Esophagus muscularis mucosa (tissue), 4 donors: ENCODE measurements around the gene METTL25B. TPM values are rescaled to one million over a fixed set of nuclear protein-coding genes. Genes with fewer than 3 reads are reported as not detected.

Source experiments
- DNase-seq: peaks from one replicate; pipeline ENCODE4 v3.0.0-alpha.2; 2017; ENCODE audit errors: extremely low spot score
- H3K27ac ChIP-seq, 4 donors: fragments of 200-600 bp; sonication (generic); replicated peaks in 1 of 4; 1 replicate in 3 of 4; 2 replicates in 1 of 4; pipeline ENCODE4 v1.5.1; 2016 to 2019; ENCODE audit warnings: mild to moderate bottlenecking in 1 of 4
- H3K27me3 ChIP-seq, 4 donors: fragments of 200-600 bp; sonication (generic); one replicate each; pipeline versions ENCODE4 v1.5.1 to v1.6.0; 2016 to 2019
- H3K36me3 ChIP-seq, 4 donors: fragments of 200-600 bp; sonication (generic); one replicate each; pipeline ENCODE4 v1.5.1; 2016 to 2019
- H3K4me1 ChIP-seq, 4 donors: fragments of 200-600 bp; sonication (generic); one replicate each; pipeline ENCODE4 v1.5.1; 2016 to 2019
- H3K4me3 ChIP-seq, 4 donors: fragments of 200-600 bp; sonication (generic); 1 replicate in 2 of 4; 2 replicates in 2 of 4; pipeline ENCODE4 v1.5.1; 2016 to 2019; ENCODE audit warnings: mild to moderate bottlenecking in 4 of 4, moderate library complexity in 1 of 4
- H3K9me3 ChIP-seq, 4 donors: fragments of 200-600 bp; sonication (generic); 1 replicate in 3 of 4; 2 replicates in 1 of 4; pipeline ENCODE4 v1.5.1; 2016 to 2019
- EP300 ChIP-seq: sonication (generic); formaldehyde crosslinking; IDR thresholded peaks from one replicate; pipeline ENCODE4 v1.6.1; 2017; ENCODE audit warnings: antibody characterized with exemption
- POLR2A ChIP-seq: fragments of 450-650 bp; IDR thresholded peaks from one replicate; pipeline ENCODE4 v1.6.1; 2017; ENCODE audit warnings: antibody characterized with exemption, moderate library complexity, mild to moderate bottlenecking, low read depth
- POLR2AphosphoS5 ChIP-seq, 2 donors: sonication (generic); formaldehyde crosslinking; IDR thresholded peaks; one replicate each; pipeline ENCODE4 v1.6.1; 2017; ENCODE audit warnings: antibody characterized with exemption in 2 of 2
- WGBS: methylation state at CpG from one replicate; pipeline ENCODE4 v1.1.5; 2018; 5-methylcytosine and 5-hydroxymethylcytosine counted together
- intact Hi-C: fragments of 100-400 bp; cut with DNase I; formaldehyde crosslinking; loops from one replicate; pipeline ENCODE4 v1.15.1; 2023
- total RNA-seq, 4 donors: library from RNA; depleted of rRNA; stranded (reverse); fragments of >200 nt; gene quantifications; one replicate each; pipeline versions ENCODE4 v1.1.0 to v1.2.1, GENCODE V29; 2016
- TF ChIP-seq, protein P1 (sequence below), 3 experiments: fragments of 200-600 bp in 2 of 3; fragments of 450-650 bp in 1 of 3; sonication (generic) in 2 of 3; IDR thresholded peaks; one replicate each; pipeline ENCODE4 v1.5.1; 2017 to 2019; ENCODE audit warnings: antibody characterized with exemption in 3 of 3, mild to moderate bottlenecking in 2 of 3, moderate library complexity in 1 of 3

METTL25B gene
- total RNA-seq, 4 donors from 2014 or later, result 16.2 to 32.3 (median 18.0) TPM

- no peak for TF ChIP-seq POLR2A
- no peak for TF ChIP-seq EP300
- TF ChIP-seq, protein P1, sequence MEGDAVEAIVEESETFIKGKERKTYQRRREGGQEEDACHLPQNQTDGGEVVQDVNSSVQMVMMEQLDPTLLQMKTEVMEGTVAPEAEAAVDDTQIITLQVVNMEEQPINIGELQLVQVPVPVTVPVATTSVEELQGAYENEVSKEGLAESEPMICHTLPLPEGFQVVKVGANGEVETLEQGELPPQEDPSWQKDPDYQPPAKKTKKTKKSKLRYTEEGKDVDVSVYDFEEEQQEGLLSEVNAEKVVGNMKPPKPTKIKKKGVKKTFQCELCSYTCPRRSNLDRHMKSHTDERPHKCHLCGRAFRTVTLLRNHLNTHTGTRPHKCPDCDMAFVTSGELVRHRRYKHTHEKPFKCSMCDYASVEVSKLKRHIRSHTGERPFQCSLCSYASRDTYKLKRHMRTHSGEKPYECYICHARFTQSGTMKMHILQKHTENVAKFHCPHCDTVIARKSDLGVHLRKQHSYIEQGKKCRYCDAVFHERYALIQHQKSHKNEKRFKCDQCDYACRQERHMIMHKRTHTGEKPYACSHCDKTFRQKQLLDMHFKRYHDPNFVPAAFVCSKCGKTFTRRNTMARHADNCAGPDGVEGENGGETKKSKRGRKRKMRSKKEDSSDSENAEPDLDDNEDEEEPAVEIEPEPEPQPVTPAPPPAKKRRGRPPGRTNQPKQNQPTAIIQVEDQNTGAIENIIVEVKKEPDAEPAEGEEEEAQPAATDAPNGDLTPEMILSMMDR (IDR thresholded peaks at IDR 0.05), result no peak
- no peak for TF ChIP-seq POLR2AphosphoS5 (IDR thresholded peaks at IDR 0.05)
- H3K27ac ChIP-seq, result peak overlapping the region; percentile 76 to 88 (median 88)
- no peak overlapping the region for H3K4me3 ChIP-seq
- WGBS, result 77% methylated on average over 7 of the region's 8 CpGs
- no peaks in the 10 kb centered on the region for H3K9me3 ChIP-seq
- peaks cover 39 to 91% (median 81%) of the 10 kb centered on the region in 4 donors for H3K4me1 ChIP-seq
- intact Hi-C loops, result loop anchor here (2.0 kb wide), 1 partner anchor 17 kb away; no protein-coding TSS in a partner anchor
- no peaks in the 10 kb centered on the region for H3K36me3 ChIP-seq
- peaks cover 0 to 16% (median 0%) of the 10 kb centered on the region in 4 donors for H3K27me3 ChIP-seq
- DNase-seq, result no peak
Measured at GRCh38 chr1:156707417-156708217, 20.7 kb upstream of the METTL25B start.

GRCh38 chr1:156708218-156708661, 20.0 kb upstream of the METTL25B start:
- intact Hi-C loops, result no loop called here
- H3K27me3 ChIP-seq, result peaks cover 0 to 13% (median 0%) of the 10 kb centered on the region in 4 donors
- no peak overlapping the region for H3K4me3 ChIP-seq
- no peaks in the 10 kb centered on the region for H3K9me3 ChIP-seq
- peak overlapping the region; percentile 76 to 88 (median 88) for H3K27ac ChIP-seq
- H3K4me1 ChIP-seq, result peaks cover 39 to 97% (median 86%) of the 10 kb centered on the region in 4 donors
- 70% methylated on average over 4 of the region's 4 CpGs for WGBS
- DNase-seq, result no peak
- H3K36me3 ChIP-seq, result no peaks in the 10 kb centered on the region
- TF ChIP-seq POLR2A (no peak), EP300 (no peak), POLR2AphosphoS5 (IDR thresholded peaks at IDR 0.05) (no peak)
- TF ChIP-seq, protein P1 (IDR thresholded peaks at IDR 0.05), result no peak

DNA sequence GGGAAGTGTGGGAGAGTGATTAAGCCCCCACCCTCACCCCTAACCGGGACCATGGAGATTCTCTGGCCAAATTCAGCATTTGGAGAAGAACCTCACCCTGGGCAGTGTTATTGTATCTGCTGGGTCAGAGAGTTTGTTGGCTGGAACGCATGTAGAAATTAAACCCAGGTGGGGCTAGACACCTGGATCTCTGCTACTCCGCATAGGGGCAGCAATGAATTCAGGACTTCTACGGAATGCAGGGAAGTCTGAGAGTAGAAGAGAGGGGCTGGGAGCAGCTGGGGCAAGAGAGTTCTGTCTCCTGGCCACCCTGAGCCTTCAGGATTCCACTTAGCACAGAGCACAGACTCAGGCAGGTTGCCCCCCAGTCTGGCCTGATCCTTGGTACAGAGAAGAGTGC, 19.2 kb upstream of the METTL25B start:
- intact Hi-C loops, result no loop called here
- Histone ChIP-seq H3K27ac (peak overlapping the region; percentile 56 to 88 (median 71)), H3K27me3 (peaks cover 0 to 5% (median 0%) of the 10 kb centered on the region in 4 donors), H3K36me3 (no peaks in the 10 kb centered on the region), H3K4me3 (no peak overlapping the region), H3K4me1 (peaks cover 38 to 89% (median 79%) of the 10 kb centered on the region in 4 donors), H3K9me3 (no peaks in the 10 kb centered on the region)
- no peak for DNase-seq
- WGBS, result 85% methylated on average over 4 of the region's 4 CpGs
- TF ChIP-seq, protein P1 (IDR thresholded peaks at IDR 0.05), result no peak
- TF ChIP-seq EP300, result no peak
- TF ChIP-seq POLR2A, result no peak
- TF ChIP-seq POLR2AphosphoS5 (IDR thresholded peaks at IDR 0.05), result no peak

- peak overlapping the region; percentile 56 to 76 (median 64) for H3K27ac ChIP-seq
- intact Hi-C loops, result no loop called here
- 24% methylated on average over 9 of the region's 11 CpGs for whole genome bisulfite sequencing
Measured at GRCh38 chr1:156709757-156710489, 18.3 kb upstream of the METTL25B start.

More at GRCh38 chr1:156709757-156710489, 18.3 kb upstream of the METTL25B start:
- H3K4me3 ChIP-seq, result no peak overlapping the region
- no peak for DNase-seq
- H3K27me3 ChIP-seq, result no peaks in the 10 kb centered on the region
- H3K9me3 ChIP-seq, result no peaks in the 10 kb centered on the region
- peaks cover 30 to 80% (median 70%) of the 10 kb centered on the region in 4 donors for H3K4me1 ChIP-seq
- H3K36me3 ChIP-seq, result no peaks in the 10 kb centered on the region
- TF ChIP-seq POLR2AphosphoS5 (IDR thresholded peaks at IDR 0.05), result peak; percentile 29 to 41
- no peak for TF ChIP-seq POLR2A
